K562 (cell line): ENCODE measurements around the gene ATAD3C. TPM values are rescaled to one million over a fixed set of nuclear protein-coding genes. Genes with fewer than 3 reads are reported as not detected.

Source experiments
- CBX8 ChIP-seq: fragments of 200-600 bp; sonication (generic); IDR thresholded peaks from 2 replicates; pipeline ENCODE4 v1.6.1; 2012; ENCODE audit warnings: borderline replicate concordance, mixed run types, low read depth, mild to moderate bottlenecking, moderate library complexity, mixed read lengths, low read length, control low read depth, inconsistent platforms; ENCODE audit not compliant: poor library complexity, severe bottlenecking; ENCODE audit errors: extremely low read depth
- CEBPB ChIP-seq: fragments of 450-650 bp; IDR thresholded peaks from 2 replicates; pipeline ENCODE4 v1.6.1; 2016; ENCODE audit warnings: missing genetic modification characterization, missing compliant biosample characterization
- CREB3 ChIP-seq: fragments of 450-650 bp; conservative IDR thresholded peaks from 2 replicates; pipeline ENCODE4 v1.6.1; 2016; ENCODE audit warnings: missing genetic modification characterization, low read depth, mild to moderate bottlenecking, missing compliant biosample characterization, moderate library complexity
- CREM ChIP-seq: IDR thresholded peaks from 2 replicates; pipeline ENCODE4 v1.6.1; 2014; ENCODE audit warnings: antibody characterized with exemption, low read depth
- ETS1 ChIP-seq: conservative IDR thresholded peaks from 2 replicates; pipeline ENCODE4 v1.6.1; 2011; ENCODE audit warnings: low read depth, mild to moderate bottlenecking, low read length; ENCODE audit not compliant: control insufficient read depth
- FOXP4 ChIP-seq: sonication (generic); formaldehyde crosslinking; IDR thresholded peaks from 2 replicates; pipeline ENCODE4 v1.8.0; 2022; ENCODE audit warnings: mild to moderate bottlenecking, missing genetic modification reagents, borderline replicate concordance
- GATA2 ChIP-seq: sonication (generic); formaldehyde crosslinking; IDR thresholded peaks from 2 replicates; pipeline ENCODE4 v1.4.0; 2020; ENCODE audit warnings: mild to moderate bottlenecking, missing genetic modification reagents
- HLTF ChIP-seq: fragments of 450-650 bp; IDR thresholded peaks from 2 replicates; pipeline ENCODE4 v1.6.1; 2016
- HMBOX1 ChIP-seq: sonication (generic); IDR thresholded peaks from 2 replicates; pipeline ENCODE4 v1.6.1; 2016
- KLF16 ChIP-seq: IDR thresholded peaks from 2 replicates; pipeline ENCODE4 v1.6.1; 2016; ENCODE audit warnings: antibody characterized with exemption
- MIER1 ChIP-seq: fragments of 450-650 bp; IDR thresholded peaks from 2 replicates; pipeline ENCODE4 v1.6.1; 2016; ENCODE audit warnings: antibody characterized with exemption, mild to moderate bottlenecking, low read depth
- RCOR1 ChIP-seq, 2 experiments: IDR thresholded peaks; 2 replicates each; pipeline ENCODE4 v1.6.1; 2012; ENCODE audit warnings: low read depth in 2 of 2, low read length in 2 of 2, borderline replicate concordance in 1 of 2, improper control_type of control experiment in 1 of 2
- RUNX1 ChIP-seq: sonication (generic); IDR thresholded peaks from 2 replicates; pipeline ENCODE4 v1.6.1; 2016; ENCODE audit warnings: antibody characterized with exemption, low read depth
- SETDB1 ChIP-seq: IDR thresholded peaks from one replicate; pipeline ENCODE4 v1.6.1; 2012; ENCODE audit warnings: low read length, control low read depth, inconsistent platforms
- SIN3B ChIP-seq: fragments of 450-650 bp; IDR thresholded peaks from 2 replicates; pipeline ENCODE4 v1.6.1; 2017; ENCODE audit warnings: low read depth, mild to moderate bottlenecking, moderate library complexity
- SMARCA4 ChIP-seq: fragments of 450-650 bp; IDR thresholded peaks from 2 replicates; pipeline ENCODE4 v1.6.1; 2016
- TAF1 ChIP-seq: IDR thresholded peaks from 2 replicates; pipeline ENCODE4 v1.6.1; 2011; ENCODE audit warnings: mild to moderate bottlenecking, low read length, moderate library complexity; ENCODE audit not compliant: insufficient read depth, control insufficient read depth, severe bottlenecking; ENCODE audit errors: extremely low read depth
- TCF7 ChIP-seq: sonication (generic); IDR thresholded peaks from 2 replicates; pipeline ENCODE4 v1.6.1; 2016; ENCODE audit warnings: antibody characterized with exemption, borderline replicate concordance
- ZBTB7A ChIP-seq: IDR thresholded peaks from 2 replicates; pipeline ENCODE4 v1.6.1; 2011; ENCODE audit warnings: low read depth, mild to moderate bottlenecking, low read length, moderate library complexity, borderline replicate concordance; ENCODE audit not compliant: control insufficient read depth
- ZC3H8 ChIP-seq: fragments of 450-650 bp; IDR thresholded peaks from 2 replicates; pipeline ENCODE4 v1.6.1; 2017
- ZNF253 ChIP-seq: fragments of 250-450 bp; sonication (Bioruptor Pico); conservative IDR thresholded peaks from 2 replicates; pipeline ENCODE4 v1.6.1; 2021; ENCODE audit warnings: mild to moderate bottlenecking
- ZNF282 ChIP-seq: sonication (generic); formaldehyde crosslinking; IDR thresholded peaks from 2 replicates; pipeline ENCODE4 v1.8.1; 2023; ENCODE audit warnings: missing genetic modification reagents
- ZSCAN32 ChIP-seq: fragments of 450-650 bp; formaldehyde crosslinking; IDR thresholded peaks from 2 replicates; pipeline ENCODE4 v1.4.0; 2020; ENCODE audit warnings: mild to moderate bottlenecking, moderate library complexity
- polyA plus RNA-seq, 8 experiments: library from polyadenylated mRNA; depleted of rRNA in 4 of 8; stranded (reverse) in 5 of 8; unstranded in 3 of 8; fragments of >200 nt; fragmentation: Nextera tagmentation in 2 of 8; fragmentation: Illumina TruSeq in 1 of 8; extraction: Ambion mirVana in 2 of 8; extraction: Trizol in 1 of 8; gene quantifications; 2 replicates each; pipeline versions ENCODE4 v1.2.1 to v1.2.3, GENCODE V29; 2011 to 2014; ENCODE audit warnings: inconsistent platforms in 1 of 8, missing spikeins in 1 of 8
- total RNA-seq, 7 experiments: library from RNA; depleted of rRNA in 6 of 7; stranded (reverse); fragments of >200 nt in 6 of 7; fragmentation: Illumina TruSeq in 2 of 7; extraction: Trizol in 2 of 7; gene quantifications; 2 replicates each; pipeline versions ENCODE4 v1.2.1 to v1.2.3, GENCODE V29; 2011 to 2021; ENCODE audit warnings: low replicate concordance in 1 of 7

Gene ATAD3C
- total and polyA plus RNA-seq, 9 of the 15 experiments (the other 6 are each of a cell fraction or from before 2014, with no cell fraction given): 0.03 to 0.18 TPM; not detected in 7

- TF ChIP-seq ZBTB7A (peak; percentile 92), SMARCA4 (no peak), CEBPB (tag) (no peak), GATA2 (no peak), SIN3B (peak; percentile 94), MIER1 (no peak), ZC3H8 (no peak), ZSCAN32 (CRISPR knock-in tag) (no peak), KLF16 (peak; percentile 69), ETS1 (peak; percentile 71; the same call in 1 of the 2 replicates), SETDB1 (peak; percentile 93), RUNX1 (no peak), HMBOX1 (no peak), CREB3 (no peak), ZNF253 (no peak), FOXP4 (peak; percentile 28; the same call in 1 of the 2 replicates), ZNF282 (CRISPR knock-in tag) (peak; percentile 89), CREM (peak; percentile 99), TCF7 (no peak), HLTF (peak; percentile 72; the same call in 1 of the 2 replicates), RCOR1 (IDR thresholded peaks at IDR 0.05; ENCODE audit: borderline replicate concordance in 1 of 2, low read depth in 2 of 2, low read length in 2 of 2) (peak in 1 of 2 experiments; percentile 67; a peak in 1 of 4 replicates), CBX8 (no peak), TAF1 (peak; percentile 75)
Observed at GRCh38 chr1:1511533-1512285, 62.2 kb downstream of the ATAD3C start, which contains the start of gene ATAD3A (continued).
